ENCODE results near the gene LRRC27.

The LRRC27 gene

GRCh38 chr10:132420469-132420980 lies 88.5 kb downstream of the LRRC27 start:
- no peak for TF ChIP-seq CTCF (IDR thresholded peaks at IDR 0.05)

GRCh38 chr10:132420981-132421846 lies 89.2 kb downstream of the LRRC27 start:
- TF ChIP-seq CTCF (IDR thresholded peaks at IDR 0.05): no peak

- TF ChIP-seq CTCF (IDR thresholded peaks at IDR 0.05): no peak
Observed at GRCh38 chr10:132421847-132422751, 90.1 kb downstream of the LRRC27 start.

GRCh38 chr10:132422903-132423825 lies 91.2 kb downstream of the LRRC27 start:
- TF ChIP-seq CTCF (IDR thresholded peaks at IDR 0.05): no peak

- no peak for TF ChIP-seq CTCF (IDR thresholded peaks at IDR 0.05)
Observed at GRCh38 chr10:132423966-132424861, 92.2 kb downstream of the LRRC27 start.

GRCh38 chr10:132425029-132425756 lies 93.2 kb downstream of the LRRC27 start:
- no peak for TF ChIP-seq CTCF (IDR thresholded peaks at IDR 0.05)
